Measurements from ENCODE around the gene TMTC1. TPM values are rescaled to one million over a fixed set of nuclear protein-coding genes. Genes with fewer than 3 reads are reported as not detected.
A peak's percentile ranks its signal among the peaks of the same experiment; 100 is the strongest.

The TMTC1 gene
- total and polyA plus RNA-seq, 4 donors = 3.0 to 33.6 (median 6.0) TPM

DNA sequence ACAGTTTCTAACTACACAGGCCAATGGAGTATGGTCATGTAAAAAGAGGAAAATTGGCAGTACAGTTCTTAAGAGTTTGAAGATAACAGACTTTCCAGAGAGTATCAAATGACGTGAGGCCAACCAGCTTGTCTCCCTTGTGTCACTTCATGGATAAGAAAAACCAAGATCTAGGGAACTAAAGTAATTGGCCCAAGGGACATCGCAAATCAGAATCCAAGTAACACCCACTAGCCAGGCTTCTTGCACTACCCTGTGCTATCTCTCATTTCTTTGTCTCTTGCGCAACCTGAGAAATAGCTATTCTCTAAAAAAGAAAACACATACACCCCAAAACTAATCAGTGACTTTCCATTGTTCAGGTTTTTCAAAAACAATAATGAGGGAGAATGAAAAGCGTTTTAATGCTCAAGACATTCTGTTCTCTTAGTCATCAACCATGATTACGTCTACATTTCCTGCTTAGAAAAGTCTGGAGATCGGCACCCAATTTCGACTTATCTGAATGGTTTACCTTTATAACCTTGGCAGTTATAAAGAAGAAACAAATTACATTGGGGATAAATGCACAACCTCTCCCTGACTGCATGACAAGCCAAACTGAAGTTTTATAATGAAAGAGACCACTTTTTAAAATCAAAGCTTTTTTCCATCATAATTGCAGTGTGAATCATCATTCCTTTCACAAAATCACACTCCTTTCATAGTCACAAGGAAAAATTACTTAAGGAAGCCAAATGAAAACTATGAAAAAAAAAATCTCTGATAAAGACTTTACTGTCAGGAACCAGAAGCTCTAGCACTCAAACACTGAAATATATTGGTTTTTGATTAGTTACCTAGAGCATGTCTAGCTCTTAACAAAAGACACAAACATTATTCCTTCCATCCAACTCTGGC lies 42.1 kb downstream of the TMTC1 start:
- WGBS, 2 donors = 76 to 88% methylated on average over 7 of the region's 7 CpGs
- DNase-seq (peak in 1 of 3 donors; percentile 20), ATAC-seq (ENCODE audit: insufficient read depth, low FRiP score) (no peak)
- H3K27ac ChIP-seq (ENCODE audit: low read depth in 1 of 2, low read length in 1 of 2) = peak overlapping the region in 1 of 2 donors; percentile 84
- no peaks in the 10 kb centered on the region for H3K9me3 ChIP-seq (ENCODE audit: control insufficient read depth in 4 of 4, insufficient read depth in 3 of 4, low read length in 3 of 4)
- TF ChIP-seq, protein P1, sequence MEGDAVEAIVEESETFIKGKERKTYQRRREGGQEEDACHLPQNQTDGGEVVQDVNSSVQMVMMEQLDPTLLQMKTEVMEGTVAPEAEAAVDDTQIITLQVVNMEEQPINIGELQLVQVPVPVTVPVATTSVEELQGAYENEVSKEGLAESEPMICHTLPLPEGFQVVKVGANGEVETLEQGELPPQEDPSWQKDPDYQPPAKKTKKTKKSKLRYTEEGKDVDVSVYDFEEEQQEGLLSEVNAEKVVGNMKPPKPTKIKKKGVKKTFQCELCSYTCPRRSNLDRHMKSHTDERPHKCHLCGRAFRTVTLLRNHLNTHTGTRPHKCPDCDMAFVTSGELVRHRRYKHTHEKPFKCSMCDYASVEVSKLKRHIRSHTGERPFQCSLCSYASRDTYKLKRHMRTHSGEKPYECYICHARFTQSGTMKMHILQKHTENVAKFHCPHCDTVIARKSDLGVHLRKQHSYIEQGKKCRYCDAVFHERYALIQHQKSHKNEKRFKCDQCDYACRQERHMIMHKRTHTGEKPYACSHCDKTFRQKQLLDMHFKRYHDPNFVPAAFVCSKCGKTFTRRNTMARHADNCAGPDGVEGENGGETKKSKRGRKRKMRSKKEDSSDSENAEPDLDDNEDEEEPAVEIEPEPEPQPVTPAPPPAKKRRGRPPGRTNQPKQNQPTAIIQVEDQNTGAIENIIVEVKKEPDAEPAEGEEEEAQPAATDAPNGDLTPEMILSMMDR (IDR thresholded peaks at IDR 0.05; ENCODE audit: control extremely low read depth, extremely low read depth) = no peak
- H3K27me3 ChIP-seq (ENCODE audit: control insufficient read depth in 3 of 3, insufficient read depth in 3 of 3, low read length in 2 of 3) = no peaks in the 10 kb centered on the region
- H3K4me3 ChIP-seq = no peak overlapping the region
- peaks cover 0 to 33% (median 0%) of the 10 kb centered on the region in 5 donors for H3K4me1 ChIP-seq (ENCODE audit: control insufficient read depth in 5 of 5, insufficient read depth in 5 of 5, low read length in 5 of 5)
- no peak overlapping the region for H3K9ac ChIP-seq (ENCODE audit: insufficient read depth in 1 of 2, low read length in 2 of 2)
- H3K36me3 ChIP-seq (ENCODE audit: control insufficient read depth in 4 of 4, insufficient read depth in 4 of 4, low read length in 4 of 4) = peaks cover 0 to 3% (median 0%) of the 10 kb centered on the region in 4 donors

DNA sequence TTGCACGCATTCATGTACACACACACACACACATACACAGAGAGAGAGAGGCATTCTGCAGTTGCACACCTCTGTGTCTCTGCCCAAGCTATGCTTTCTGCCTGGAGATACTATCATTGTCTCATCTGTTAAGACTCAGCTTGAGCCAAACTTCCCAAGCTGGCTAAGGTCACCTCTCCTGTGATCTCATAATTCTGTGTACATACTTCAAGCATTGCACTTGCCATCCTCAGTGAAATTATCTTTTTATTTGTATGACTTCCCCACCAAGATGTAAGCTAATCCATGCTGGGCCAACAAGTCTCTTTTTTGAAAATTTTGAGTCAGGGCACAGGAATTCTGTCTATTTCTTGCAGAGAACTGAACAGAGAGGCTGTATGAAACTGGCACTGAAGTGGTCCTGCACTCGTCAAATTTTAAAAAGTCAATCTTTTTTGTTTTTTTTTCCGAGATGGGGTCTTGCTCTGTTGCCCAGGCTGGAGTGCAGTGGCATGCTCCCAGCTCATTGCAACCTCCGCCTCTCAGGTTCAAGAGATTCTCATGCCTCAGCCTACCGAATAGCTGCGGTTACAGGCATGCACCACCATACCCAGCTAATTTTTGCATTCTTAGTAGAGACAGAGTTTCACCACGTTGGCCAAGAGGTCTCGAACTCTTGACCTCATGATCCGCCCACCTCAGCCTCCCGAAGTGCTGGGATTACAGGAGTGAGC lies 44.3 kb downstream of the TMTC1 start:
- Histone ChIP-seq H3K27me3 (ENCODE audit: control insufficient read depth in 3 of 3, insufficient read depth in 3 of 3, low read length in 2 of 3) (no peaks in the 10 kb centered on the region), H3K4me1 (ENCODE audit: control insufficient read depth in 5 of 5, insufficient read depth in 5 of 5, low read length in 5 of 5) (peaks cover 0 to 40% (median 4%) of the 10 kb centered on the region in 5 donors), H3K4me3 (no peak overlapping the region), H3K9me3 (ENCODE audit: control insufficient read depth in 4 of 4, insufficient read depth in 3 of 4, low read length in 3 of 4) (no peaks in the 10 kb centered on the region), H3K27ac (ENCODE audit: low read depth in 1 of 2, low read length in 1 of 2) (peak overlapping the region in 1 of 2 donors; percentile 46), H3K9ac (ENCODE audit: insufficient read depth in 1 of 2, low read length in 2 of 2) (no peak overlapping the region), H3K36me3 (ENCODE audit: control insufficient read depth in 4 of 4, insufficient read depth in 4 of 4, low read length in 4 of 4) (peaks cover 0 to 1% (median 0%) of the 10 kb centered on the region in 4 donors)
- no peak for ATAC-seq (ENCODE audit: insufficient read depth, low FRiP score)
- 91% methylated on average over 10 of the region's 10 CpGs for WGBS, 2 donors
- DNase-seq = no peak
- TF ChIP-seq, protein P1 (IDR thresholded peaks at IDR 0.05; ENCODE audit: control extremely low read depth, extremely low read depth) = no peak

DNA sequence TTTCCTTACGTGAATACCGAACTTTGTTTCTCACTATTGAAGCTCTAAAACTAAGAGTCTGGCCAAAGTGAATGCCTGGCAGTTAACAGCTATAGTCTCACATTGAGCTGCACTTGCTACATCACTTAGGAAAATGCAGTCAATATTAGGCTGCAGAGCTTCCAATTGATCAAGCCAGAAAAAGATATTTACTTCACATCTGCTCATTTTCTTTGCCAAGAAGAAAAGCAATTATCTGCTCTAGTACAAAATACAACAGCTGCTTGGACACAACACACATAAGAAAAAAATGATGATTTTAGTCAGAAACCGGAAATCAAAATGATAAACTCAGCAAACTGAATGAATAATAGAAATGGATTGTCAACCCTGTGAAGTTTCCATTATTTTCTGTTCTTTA lies 45.4 kb downstream of the TMTC1 start:
- Histone ChIP-seq H3K27ac (ENCODE audit: low read depth in 1 of 2, low read length in 1 of 2) (peak overlapping the region in 1 of 2 donors; percentile 26), H3K4me1 (ENCODE audit: control insufficient read depth in 5 of 5, insufficient read depth in 5 of 5, low read length in 5 of 5) (peaks cover 0 to 43% (median 4%) of the 10 kb centered on the region in 5 donors), H3K36me3 (ENCODE audit: control insufficient read depth in 4 of 4, insufficient read depth in 4 of 4, low read length in 4 of 4) (peaks cover 0 to 1% (median 0%) of the 10 kb centered on the region in 4 donors), H3K4me3 (no peak overlapping the region), H3K9me3 (ENCODE audit: control insufficient read depth in 4 of 4, insufficient read depth in 3 of 4, low read length in 3 of 4) (no peaks in the 10 kb centered on the region), H3K9ac (ENCODE audit: insufficient read depth in 1 of 2, low read length in 2 of 2) (no peak overlapping the region), H3K27me3 (ENCODE audit: control insufficient read depth in 3 of 3, insufficient read depth in 3 of 3, low read length in 2 of 3) (no peaks in the 10 kb centered on the region)
- 78 to 83% methylated on average over 3 of the region's 3 CpGs for WGBS, 2 donors
- DNase-seq = peak in 2 of 3 donors; percentile 62 to 69
- ATAC-seq (ENCODE audit: insufficient read depth, low FRiP score) = no peak
- TF ChIP-seq, protein P1 (IDR thresholded peaks at IDR 0.05; ENCODE audit: control extremely low read depth, extremely low read depth) = no peak
